GM18909 (cell line): ENCODE data around the gene GRAMD2B.
"Not testable (repeated sequence)": the region's sequence is repeated elsewhere in the genome, so short reads cannot be mapped to it uniquely, and the experiment has no call there.

ENCODE experiments used
- ATAC-seq: cut with Tn5 transposase; IDR thresholded peaks from one replicate; pipeline ENCODE4 v1.9.1; 2021; ENCODE audit warnings: mild to moderate bottlenecking; ENCODE audit not compliant: unreplicated experiment, poor library complexity

GRAMD2B gene

DNA sequence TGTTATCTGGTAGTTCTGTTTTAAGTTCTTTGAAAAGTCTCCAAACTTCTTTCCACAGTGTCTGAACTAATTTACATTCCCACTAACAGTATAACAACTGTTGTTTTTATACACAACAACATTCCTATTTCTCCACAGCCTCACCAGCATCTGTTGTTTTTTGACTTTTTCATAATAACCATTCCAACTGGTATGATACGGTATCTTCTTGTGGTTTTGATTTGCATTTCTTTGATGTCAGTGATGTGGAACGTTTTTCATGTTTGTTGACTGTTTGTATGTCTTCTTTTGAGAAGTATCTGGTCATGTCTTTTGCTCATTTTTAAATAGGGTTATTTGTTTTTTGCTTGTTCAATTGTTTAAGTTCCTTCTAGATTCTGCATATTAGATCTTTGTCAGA, 12.6 kb upstream of the GRAMD2B start:
- ATAC-seq, result no peak

DNA sequence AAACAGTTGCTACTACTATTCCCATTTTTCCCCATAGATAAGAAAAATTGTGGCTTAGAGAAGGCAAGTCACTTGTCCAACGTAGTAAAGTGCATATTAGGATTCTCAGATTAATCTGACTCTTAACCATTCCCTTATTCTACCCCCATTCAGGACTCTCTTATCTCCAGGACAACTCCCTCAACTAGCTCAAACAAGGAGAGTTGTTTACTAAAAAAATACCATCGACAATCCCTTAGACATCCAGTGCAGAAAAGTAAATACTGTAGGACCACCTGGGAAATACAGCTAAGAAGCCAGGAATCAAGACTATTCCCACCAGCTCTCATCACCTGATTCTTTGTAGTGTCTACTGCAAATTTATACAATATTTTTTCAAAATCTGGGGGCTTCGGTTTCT, 9.4 kb upstream of the GRAMD2B start:
- no peak for ATAC-seq

- ATAC-seq, result no peak
These were observed 8.2 kb upstream of the GRAMD2B start for GRCh38 chr5:126414874-126415502.

DNA sequence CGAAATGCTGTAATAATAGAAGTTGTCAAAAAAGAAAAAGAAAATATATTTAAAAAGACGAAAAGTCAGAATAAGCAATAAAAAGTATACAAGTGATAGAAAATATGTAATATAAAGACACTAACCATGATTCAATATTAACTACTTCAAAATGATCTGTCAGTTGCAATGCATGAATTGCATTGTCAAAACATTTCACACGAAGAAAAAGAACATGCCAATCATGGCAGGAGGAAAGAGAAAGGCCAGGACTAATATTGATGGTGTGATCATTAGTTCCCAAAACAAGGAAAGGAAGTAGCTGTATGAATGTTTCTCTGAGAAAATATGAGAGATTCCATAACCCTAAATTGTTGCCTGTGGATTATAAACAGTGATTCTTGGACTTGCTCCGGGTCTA, 7.4 kb upstream of the GRAMD2B start:
- ATAC-seq, result no peak

DNA sequence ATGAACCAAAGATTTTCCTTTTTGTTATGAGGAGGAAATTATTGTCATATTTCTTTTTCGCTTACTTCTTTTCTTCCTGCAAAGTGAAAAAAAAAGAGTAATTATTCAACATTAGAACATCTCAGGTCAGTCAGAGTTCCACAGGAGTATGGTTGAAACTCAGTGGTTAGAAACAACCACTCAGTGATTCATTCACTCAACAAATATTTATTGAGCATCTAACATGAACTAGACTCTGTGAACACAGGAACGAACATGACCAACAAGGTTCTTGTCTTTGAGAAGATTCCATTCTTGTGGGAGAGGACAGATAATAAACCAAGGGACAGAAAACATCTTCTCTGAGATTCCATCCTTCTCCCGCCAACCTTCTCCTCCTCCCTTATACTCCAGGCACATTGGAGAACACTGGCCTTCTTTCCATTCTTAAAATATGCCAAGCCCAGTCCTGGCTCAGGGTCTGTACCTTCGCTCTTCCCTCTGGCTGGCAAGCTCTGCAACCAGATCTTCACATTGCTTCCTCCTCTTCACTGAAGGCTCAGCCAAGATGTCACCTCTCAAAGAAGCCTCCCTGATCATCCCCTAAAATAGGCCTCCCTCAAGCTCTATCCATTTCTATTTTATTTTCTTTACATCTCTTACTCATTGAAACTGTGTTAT, 6.8 kb upstream of the GRAMD2B start:
- ATAC-seq, result no peak

DNA sequence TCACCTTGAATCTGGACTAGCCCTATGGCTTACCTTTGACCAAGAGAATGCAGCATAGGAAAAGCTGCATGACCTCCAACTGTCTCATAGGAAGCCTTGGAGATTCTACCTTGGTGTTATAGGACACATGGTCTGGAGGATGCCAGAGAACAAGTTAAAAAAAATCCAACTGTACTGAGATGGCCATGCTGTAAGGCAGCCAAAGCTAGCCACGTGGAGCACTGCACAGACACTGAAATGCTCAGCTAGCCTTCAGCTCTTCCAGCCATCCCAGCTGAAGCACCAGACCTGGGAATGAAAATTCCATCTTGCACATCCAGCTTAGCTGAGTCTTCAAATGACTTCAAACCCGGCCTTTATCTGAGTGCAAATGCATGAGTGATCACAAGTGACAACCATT, 6.0 kb upstream of the GRAMD2B start:
- ATAC-seq, result no peak

DNA sequence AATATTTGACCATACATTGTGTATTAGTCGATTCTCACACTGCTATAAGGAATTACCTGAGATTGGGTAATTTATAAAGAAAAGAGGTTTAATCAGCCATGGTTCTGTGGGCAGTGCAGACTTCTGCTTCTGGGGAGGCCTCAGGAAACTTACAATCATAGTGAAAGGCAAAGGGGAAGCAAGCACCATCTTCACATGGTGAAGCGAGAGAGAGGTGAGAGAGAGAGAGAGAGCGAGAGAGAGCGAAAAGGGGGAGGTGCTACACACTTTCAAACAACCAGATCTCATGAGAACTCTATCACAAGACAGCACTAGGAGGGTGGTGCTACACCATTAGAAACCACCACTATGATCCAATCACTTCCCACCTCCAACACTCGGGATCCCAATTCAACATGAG, 4.1 kb upstream of the GRAMD2B start:
- ATAC-seq, result no peak

DNA sequence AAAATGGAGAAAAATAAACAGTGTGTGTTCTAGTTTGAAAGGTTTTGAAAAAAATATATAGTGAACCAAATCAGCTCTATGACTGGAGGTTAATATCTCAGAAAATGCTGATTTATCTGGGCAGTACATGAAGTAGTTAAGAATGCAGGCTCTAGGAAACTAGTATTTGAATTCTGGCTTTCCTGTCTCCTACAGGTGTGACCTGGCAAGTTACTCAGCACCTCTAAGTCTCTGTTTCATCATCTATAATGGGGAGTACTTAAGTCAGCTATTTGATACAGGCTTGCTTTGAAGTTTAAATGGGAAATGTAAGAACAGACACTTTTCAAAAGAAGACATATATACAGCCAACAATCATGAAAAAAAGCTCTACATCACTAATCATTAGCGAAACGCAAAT, 5.2 kb downstream of the GRAMD2B start:
- ATAC-seq, result no peak

DNA sequence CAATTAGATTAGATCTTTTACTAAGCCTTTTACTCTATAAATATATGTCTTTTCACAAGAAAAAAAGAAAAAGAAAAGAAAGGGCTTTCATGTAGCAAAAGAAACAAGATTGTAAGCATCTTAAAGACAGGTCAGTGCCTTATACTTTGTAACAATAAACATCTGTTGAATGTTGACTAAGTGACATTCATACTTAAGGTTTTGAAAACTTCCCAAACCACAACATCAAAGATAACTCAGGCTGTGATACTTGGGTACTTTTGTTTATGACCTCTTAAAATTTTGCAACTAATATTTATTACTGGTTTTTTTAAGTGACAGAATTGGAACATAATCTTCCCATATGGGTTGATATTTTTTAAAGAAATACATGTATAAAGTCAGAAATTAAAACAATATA, 7.4 kb downstream of the GRAMD2B start:
- ATAC-seq, result no peak

DNA sequence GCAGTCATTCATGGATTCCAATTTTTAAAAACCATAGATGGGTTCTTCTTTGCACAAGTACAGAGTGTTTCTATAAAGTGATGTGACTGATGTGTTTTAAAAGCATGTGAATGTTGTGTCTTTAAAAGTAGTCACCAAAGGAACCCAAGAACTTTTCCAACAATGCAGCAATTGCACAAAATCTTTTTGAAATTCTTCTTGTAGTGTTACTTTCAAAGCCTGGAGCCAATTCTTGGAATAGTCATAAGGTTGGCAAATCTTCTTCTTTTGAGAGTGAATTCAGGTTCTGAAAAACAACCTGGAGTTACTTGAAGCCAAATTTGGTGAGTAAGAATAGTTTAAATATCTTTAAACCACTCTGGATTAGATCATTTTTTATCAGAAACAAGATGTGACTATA, 10.5 kb downstream of the GRAMD2B start:
- no peak for ATAC-seq

DNA sequence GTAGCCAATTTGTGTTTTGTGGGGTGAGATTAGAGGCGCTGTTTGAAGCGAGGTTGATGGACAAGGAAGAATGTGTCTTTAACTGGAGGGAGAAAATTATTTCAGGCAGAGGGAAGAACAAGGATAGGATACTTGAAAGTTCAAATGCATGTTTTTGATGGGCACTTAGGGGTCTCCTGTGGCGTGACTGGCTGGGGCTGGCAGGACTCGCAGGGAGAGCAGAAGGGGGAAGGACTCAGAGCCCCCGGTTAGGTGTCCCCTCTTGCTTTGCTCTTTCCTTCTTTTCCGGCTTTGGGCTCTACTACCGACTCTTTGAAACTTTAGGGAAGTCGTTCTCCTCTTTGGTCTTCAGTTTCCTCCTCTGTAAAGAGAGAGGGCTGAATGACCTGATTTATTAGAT, 12.1 kb downstream of the GRAMD2B start:
- ATAC-seq, result no peak

- ATAC-seq, result no peak
These were observed 12.5 kb downstream of the GRAMD2B start for GRCh38 chr5:126435714-126436113.

GRCh38 chr5:126437721-126438120, 14.5 kb downstream of the GRAMD2B start:
- no peak for ATAC-seq

DNA sequence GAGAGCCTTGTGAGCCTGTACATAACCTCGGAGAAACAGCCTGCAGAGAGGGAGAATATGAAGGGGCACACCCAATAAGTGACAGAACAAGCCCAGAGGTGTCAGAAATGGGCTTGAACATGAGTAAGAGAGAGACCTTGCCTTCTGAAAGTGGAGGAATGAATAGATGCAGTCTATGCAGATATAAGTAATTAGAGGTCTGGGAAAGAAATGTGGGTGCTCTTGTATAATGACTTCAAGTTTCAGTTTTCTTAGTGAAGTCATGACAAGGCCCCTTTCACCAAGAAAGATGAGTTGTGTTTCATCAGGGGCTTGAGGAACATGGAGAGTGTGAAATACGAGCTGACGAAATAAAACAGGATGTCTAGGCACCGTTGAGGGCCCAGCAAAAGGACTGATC, 15.1 kb downstream of the GRAMD2B start:
- ATAC-seq, result peak; percentile 94

DNA sequence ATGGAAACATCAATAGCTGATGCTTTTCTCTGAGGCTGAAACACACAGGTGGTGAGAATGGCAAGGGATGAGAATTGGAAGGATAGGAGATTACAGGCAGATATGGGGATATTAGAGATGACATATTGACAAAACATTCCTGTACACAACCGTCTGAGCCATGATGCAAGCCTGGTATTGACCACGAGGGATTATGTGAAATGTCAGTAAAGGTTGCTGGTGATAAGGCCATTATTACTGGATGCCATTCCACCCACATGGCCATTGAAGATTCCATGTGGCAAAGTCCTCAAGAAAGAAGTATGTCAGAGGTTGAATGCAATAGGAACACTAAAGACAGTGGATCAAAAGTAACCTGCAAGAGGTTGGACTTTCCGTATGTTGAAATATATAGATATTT, 15.7 kb downstream of the GRAMD2B start:
- no peak for ATAC-seq

DNA sequence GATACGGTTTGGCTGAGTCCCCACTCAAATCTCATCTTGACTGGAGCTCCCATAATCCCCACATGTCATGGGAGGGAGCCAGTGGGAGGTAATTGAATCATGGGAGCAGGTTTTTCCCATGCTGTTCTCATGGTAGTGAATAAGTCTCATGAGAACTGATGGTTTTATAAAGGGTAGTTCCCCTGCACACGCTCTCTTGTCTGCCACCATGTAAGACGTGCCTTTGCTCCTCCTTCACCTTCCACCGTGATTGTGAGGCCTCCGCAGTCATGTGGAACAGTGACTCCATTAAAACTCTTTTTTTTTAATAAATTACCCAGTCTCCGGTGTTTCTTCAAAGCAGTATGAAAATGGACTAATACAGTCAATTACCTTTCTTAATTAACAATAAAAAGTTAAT, 16.5 kb downstream of the GRAMD2B start:
- not testable (repeated sequence) for ATAC-seq

DNA sequence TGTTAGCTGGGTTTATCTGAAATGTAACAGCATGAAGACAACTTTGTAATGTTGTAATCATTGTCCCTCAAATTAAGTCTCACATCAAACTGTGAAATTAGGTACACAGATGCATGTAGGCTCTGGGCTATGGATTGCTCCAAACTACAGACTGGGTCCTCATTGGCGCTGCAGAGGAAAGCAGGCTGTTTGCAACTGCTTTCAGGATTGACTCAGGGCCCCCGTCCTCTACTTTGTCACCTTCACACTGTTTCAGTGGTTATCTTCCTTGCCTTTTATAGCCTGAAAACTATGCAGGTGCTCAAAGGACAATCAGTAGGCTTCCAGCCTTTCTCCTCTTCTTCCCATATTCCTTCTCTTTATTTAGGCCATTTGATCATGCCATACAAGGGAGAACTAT, 18.0 kb downstream of the GRAMD2B start:
- ATAC-seq, result no peak

- peak; percentile 89 for ATAC-seq
These were observed 20.2 kb downstream of the GRAMD2B start for GRCh38 chr5:126443374-126443851.

GRCh38 chr5:126444137-126444536, 20.9 kb downstream of the GRAMD2B start:
- no peak for ATAC-seq

GRCh38 chr5:126445502-126446174, 22.4 kb downstream of the GRAMD2B start:
- ATAC-seq, result no peak

DNA sequence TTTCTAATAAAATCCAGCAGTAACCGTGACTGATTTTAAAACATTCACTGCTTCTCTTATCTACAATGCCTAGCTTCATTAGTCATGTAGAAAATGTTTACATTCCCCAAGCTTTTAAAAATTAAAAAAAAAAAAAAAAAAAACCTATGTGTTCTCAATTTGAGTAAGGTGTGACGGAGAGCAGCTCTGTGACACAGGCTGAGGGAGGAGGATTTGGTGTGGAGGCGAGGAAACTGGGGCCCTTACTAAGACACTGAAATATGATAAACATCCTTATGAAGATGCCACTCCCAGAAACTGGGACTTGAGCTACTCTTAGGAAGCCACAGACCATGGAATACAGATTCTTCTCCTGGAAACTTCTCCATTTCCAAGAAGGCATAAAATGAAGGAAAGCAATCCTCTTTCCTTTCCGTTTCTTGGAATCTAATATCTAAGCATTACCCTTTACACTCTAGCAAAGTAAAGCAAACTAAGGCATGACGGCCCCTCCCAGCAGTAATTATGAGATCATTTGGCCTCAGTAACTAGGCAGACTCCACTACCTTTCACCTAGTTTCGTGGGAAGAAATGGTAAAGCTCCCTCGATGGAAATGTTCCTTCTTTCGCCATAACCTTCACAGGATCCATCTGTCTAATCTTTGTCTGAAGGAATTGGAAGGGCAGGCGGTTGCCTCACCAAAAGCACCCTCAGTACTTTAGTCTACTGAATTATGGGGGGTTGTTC, 23.5 kb downstream of the GRAMD2B start:
- peak; percentile 27 for ATAC-seq
